Type B pancreatic cell (in vitro differentiated cells): ENCODE data around the gene PIM3. TPM values are rescaled to one million over a fixed set of nuclear protein-coding genes. Genes with fewer than 3 reads are reported as not detected.

Experiments used
- DNase-seq: peaks from one replicate; pipeline ENCODE4 v3.0.0; 2021; ENCODE audit warnings: mixed read lengths; ENCODE audit not compliant: unreplicated experiment; ENCODE audit errors: extremely low spot score
- H3K27ac Mint-ChIP-seq: 2 replicates; pipeline ENCODE4 v1.8.0; 2021; ENCODE audit warnings: mild to moderate bottlenecking, mixed read lengths
- H3K27me3 Mint-ChIP-seq: 2 replicates; pipeline ENCODE4 v1.8.0; 2021; ENCODE audit warnings: mixed read lengths
- H3K36me3 Mint-ChIP-seq: 2 replicates; pipeline ENCODE4 v1.8.0; 2021; ENCODE audit warnings: mixed read lengths
- H3K4me1 Mint-ChIP-seq: one replicate; pipeline ENCODE4 v1.8.0; 2021; ENCODE audit warnings: mixed read lengths; ENCODE audit not compliant: unreplicated experiment
- H3K4me3 Mint-ChIP-seq: 2 replicates; pipeline ENCODE4 v1.8.0; 2021; ENCODE audit warnings: mild to moderate bottlenecking, mixed read lengths
- H3K9me3 Mint-ChIP-seq: 2 replicates; pipeline ENCODE4 v1.8.0; 2021; ENCODE audit warnings: mixed read lengths
- microRNA-seq: library from miRNA; unstranded; fragments of <30 nt; microRNA quantifications from one replicate; pipeline ENCODE4, GENCODE V29; 2020
- total RNA-seq: library from RNA; stranded (reverse); gene quantifications from 2 replicates; pipeline ENCODE4 v1.2.1, GENCODE V29; 2021; ENCODE audit warnings: low replicate concordance
- TF ChIP-seq, protein P1 (sequence below): fragments of 200-600 bp; sonication (generic); conservative IDR thresholded peaks from 2 replicates; pipeline ENCODE4 v1.5.0; 2021; ENCODE audit warnings: antibody characterized with exemption, mild to moderate bottlenecking

PIM3 gene
- total RNA-seq, 1 donor from 2014 or later: 36.7 TPM

GRCh38 chr22:50012211-50013181 lies 51.9 kb downstream of the PIM3 start, which contains the start of gene IL17REL:
IL17REL (minus strand) TSS chr22:50012765; CDS start chr22:50012646, 119 bp downstream.
- no peaks in the 10 kb centered on the region for H3K9me3 Mint-ChIP-seq
- H3K27me3 Mint-ChIP-seq: peaks cover 45% of the 10 kb centered on the region
- H3K4me1 Mint-ChIP-seq: no peaks in the 10 kb centered on the region
- no peak within 1 kb of the TSS for H3K27ac Mint-ChIP-seq
- no peaks in the 10 kb centered on the region for H3K36me3 Mint-ChIP-seq
- H3K4me3 Mint-ChIP-seq: no peak within 1 kb of the TSS
- TF ChIP-seq, protein P1, sequence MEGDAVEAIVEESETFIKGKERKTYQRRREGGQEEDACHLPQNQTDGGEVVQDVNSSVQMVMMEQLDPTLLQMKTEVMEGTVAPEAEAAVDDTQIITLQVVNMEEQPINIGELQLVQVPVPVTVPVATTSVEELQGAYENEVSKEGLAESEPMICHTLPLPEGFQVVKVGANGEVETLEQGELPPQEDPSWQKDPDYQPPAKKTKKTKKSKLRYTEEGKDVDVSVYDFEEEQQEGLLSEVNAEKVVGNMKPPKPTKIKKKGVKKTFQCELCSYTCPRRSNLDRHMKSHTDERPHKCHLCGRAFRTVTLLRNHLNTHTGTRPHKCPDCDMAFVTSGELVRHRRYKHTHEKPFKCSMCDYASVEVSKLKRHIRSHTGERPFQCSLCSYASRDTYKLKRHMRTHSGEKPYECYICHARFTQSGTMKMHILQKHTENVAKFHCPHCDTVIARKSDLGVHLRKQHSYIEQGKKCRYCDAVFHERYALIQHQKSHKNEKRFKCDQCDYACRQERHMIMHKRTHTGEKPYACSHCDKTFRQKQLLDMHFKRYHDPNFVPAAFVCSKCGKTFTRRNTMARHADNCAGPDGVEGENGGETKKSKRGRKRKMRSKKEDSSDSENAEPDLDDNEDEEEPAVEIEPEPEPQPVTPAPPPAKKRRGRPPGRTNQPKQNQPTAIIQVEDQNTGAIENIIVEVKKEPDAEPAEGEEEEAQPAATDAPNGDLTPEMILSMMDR: no peak
- no peak for DNase-seq

Small RNA genes within 50 kb of the gene (microRNA-seq; reads per million reads assigned to microRNA genes)
- gene MIR6821: not detected

Other genes starting within 250 kb of the PIM3 start
- 51.1 and 53.0 TPM in 2 replicates for gene BRD1, start 132.9 kb upstream of the PIM3 start, total RNA-seq
- 25.5 and 29.1 TPM in 2 replicates for gene ZBED4, start 106.9 kb upstream of the PIM3 start, total RNA-seq
- gene ALG12, start 42.3 kb upstream of the PIM3 start, total RNA-seq: 30.0 and 37.6 TPM in 2 replicates
- 45.2 and 55.8 TPM in 2 replicates for gene CRELD2, start 42.1 kb upstream of the PIM3 start, total RNA-seq
- 0.10 TPM in 1 of 2 replicates, not detected in the other for gene IL17REL, start 52.0 kb downstream of the PIM3 start, total RNA-seq
- not detected in 2 replicates for gene TTLL8, start 97.5 kb downstream of the PIM3 start, total RNA-seq
- gene MLC1, start 124.7 kb downstream of the PIM3 start, total RNA-seq: 0.19 TPM in 1 of 2 replicates, not detected in the other
- 0.10 and 0.19 TPM in 2 replicates for gene MOV10L1, start 129.2 kb downstream of the PIM3 start, total RNA-seq
- gene PANX2, start 210.0 kb downstream of the PIM3 start, total RNA-seq: 3.0 and 9.3 TPM in 2 replicates
- gene TRABD, start 225.1 kb downstream of the PIM3 start, total RNA-seq: 33.8 and 37.7 TPM in 2 replicates
- 23.8 and 28.5 TPM in 2 replicates for gene SELENOO, start 240.2 kb downstream of the PIM3 start, total RNA-seq